ENCODE results near the gene KMT2E. TPM values are rescaled to one million over a fixed set of nuclear protein-coding genes. Genes with fewer than 3 reads are reported as not detected.

The KMT2E gene
- total and polyA plus RNA-seq, 8 donors, result 14.1 to 62.5 (median 32.2) TPM

- no peaks in the 10 kb centered on the region for H3K9me3 ChIP-seq
- TF ChIP-seq CTCF (IDR thresholded peaks at IDR 0.05), result no peak
- no peaks in the 10 kb centered on the region for H3K27me3 ChIP-seq
- FAIRE-seq (no peak), DNase-seq (no peak), ATAC-seq (no peak)
- peaks cover 0 to 4% (median 0%) of the 10 kb centered on the region in 3 donors for H3K36me3 ChIP-seq
- no peak overlapping the region for H3K27ac ChIP-seq
- no peaks in the 10 kb centered on the region for H3K4me1 ChIP-seq
- 90 to 98% methylated on average over 2 of the region's 2 CpGs for WGBS, 2 donors
- intact Hi-C loops (cut with DNase I), result no loop called here
- H3K4me3 ChIP-seq, result no peak overlapping the region
These were observed 142.7 kb downstream of the KMT2E start for GRCh38 chr7:105156731-105157130.

GRCh38 chr7:105157278-105157677 lies 143.3 kb downstream of the KMT2E start:
- H3K9me3 ChIP-seq, result no peaks in the 10 kb centered on the region
- DNase-seq (no peak), ATAC-seq (no peak), FAIRE-seq (no peak)
- H3K36me3 ChIP-seq, result peaks cover 0 to 4% (median 0%) of the 10 kb centered on the region in 3 donors
- no peaks in the 10 kb centered on the region for H3K4me1 ChIP-seq
- intact Hi-C loops (cut with DNase I), result no loop called here
- WGBS, 2 donors, result 81 to 85% methylated on average over 3 of the region's 3 CpGs
- H3K27me3 ChIP-seq, result no peaks in the 10 kb centered on the region
- H3K27ac ChIP-seq, result no peak overlapping the region
- H3K4me3 ChIP-seq, result no peak overlapping the region
- TF ChIP-seq CTCF (IDR thresholded peaks at IDR 0.05), result no peak

GRCh38 chr7:105161366-105161765 lies 147.4 kb downstream of the KMT2E start:
- intact Hi-C loops (cut with DNase I), result no loop called here
- Histone ChIP-seq H3K27ac (no peak overlapping the region), H3K4me1 (no peaks in the 10 kb centered on the region), H3K4me3 (no peak overlapping the region), H3K36me3 (peaks cover 2 to 5% (median 4%) of the 10 kb centered on the region in 3 donors), H3K27me3 (no peaks in the 10 kb centered on the region), H3K9me3 (no peaks in the 10 kb centered on the region)
- TF ChIP-seq CTCF (IDR thresholded peaks at IDR 0.05), result no peak
- 91 to 97% methylated on average over 1 of the region's 1 CpG for WGBS, 2 donors
- ATAC-seq (no peak), DNase-seq (no peak), FAIRE-seq (no peak)

All from pancreas (tissue), 10 donors.